Measurements from ENCODE around the gene SCN4B. TPM values are rescaled to one million over a fixed set of nuclear protein-coding genes. Genes with fewer than 3 reads are reported as not detected.

Gene SCN4B
- total and polyA plus RNA-seq, 2 of the 8 experiments (the other 6 are each of a cell fraction or from before 2014, with no cell fraction given) = 2.8 to 4.9 TPM

GRCh38 chr11:118162846-118163245, 10.2 kb upstream of the SCN4B start:
- H4K20me1 ChIP-seq (replicated peaks in 1 of 2; ENCODE audit: control insufficient read depth in 1 of 2, insufficient read depth in 2 of 2, low read length in 2 of 2) = no peaks in the 10 kb centered on the region
- FAIRE-seq (no peak), DNase-seq (ENCODE audit: low read depth in 1 of 2, low spot score in 2 of 2) (no peak)
- H2AFZ ChIP-seq (ENCODE audit: low read length) = no peak overlapping the region
- no peak overlapping the region; the same call in 1 of the 2 replicates for H4K8ac ChIP-seq (ENCODE audit: extremely low read depth, insufficient read depth, low read length)
- no peaks in the 10 kb centered on the region for H3K79me2 ChIP-seq (ENCODE audit: control insufficient read depth in 1 of 2, insufficient read depth in 2 of 2, low read length in 2 of 2)
- no peaks in the 10 kb centered on the region for H3K23me2 ChIP-seq (ENCODE audit: low read depth, low read length)
- H3K4ac ChIP-seq (replicated peaks; ENCODE audit: insufficient read length, low read depth, low read length) = no peak overlapping the region
- H3K27me3 ChIP-seq (replicated peaks in 1 of 4; ENCODE audit: control insufficient read depth in 3 of 4, extremely low read depth in 1 of 4, insufficient read depth in 3 of 4, low read length in 3 of 4) = peaks cover 0 to 44% (median 17%) of the 10 kb centered on the region in 4 experiments; a peak in 6 of 7 replicates
- H2BK15ac ChIP-seq (ENCODE audit: low read length) = no peak overlapping the region
- no peak overlapping the region for H3K4me2 ChIP-seq (ENCODE audit: insufficient read depth in 1 of 2, low read depth in 2 of 2, low read length in 2 of 2)
- no peak overlapping the region for H3K23ac ChIP-seq (ENCODE audit: insufficient read length)
- no peak overlapping the region for H3K4me3 ChIP-seq (ENCODE audit: extremely low read depth in 1 of 4, insufficient read depth in 2 of 4, low read depth in 3 of 4, low read length in 4 of 4)
- peaks cover 0 to 10% (median 6%) of the 10 kb centered on the region in 4 experiments; a peak in 6 of 7 replicates for H3K4me1 ChIP-seq (replicated peaks in 1 of 4; ENCODE audit: control insufficient read depth in 3 of 4, insufficient read depth in 4 of 4, low read length in 3 of 4)
- 86% methylated on average over 3 of the region's 3 CpGs; no CpG with 5 or more reads in 1 of the 2 experiments for WGBS, 2 experiments (ENCODE audit: extremely low coverage in 1 of 2, insufficient coverage in 1 of 2, insufficient read length in 1 of 2, insufficient replicate concordance in 2 of 2, low coverage in 1 of 2, low lambda C conversion rate in 2 of 2, missing lambda C conversion rate in 1 of 2)
- no peak overlapping the region for H4K5ac ChIP-seq (ENCODE audit: insufficient read length, low read depth, low read length)
- no peak overlapping the region for H2BK120ac ChIP-seq (replicated peaks; ENCODE audit: low read depth, low read length)
- H3K9ac ChIP-seq (replicated peaks in 1 of 4; ENCODE audit: extremely low read depth in 1 of 4, low read depth in 3 of 4, low read length in 3 of 4) = no peak overlapping the region
- no peak overlapping the region for H3K18ac ChIP-seq (ENCODE audit: extremely low read depth, low read length)
- H2BK20ac ChIP-seq (ENCODE audit: low read length) = no peak overlapping the region
- POLR2A ChIA-PET (ENCODE audit: partially characterized antibody) = no interaction called here
- no peak overlapping the region for H3K56ac ChIP-seq (replicated peaks; ENCODE audit: insufficient read length, low read depth, low read length)
- no peak overlapping the region for H2BK12ac ChIP-seq (ENCODE audit: low read depth, low read length)
- H3K36me3 ChIP-seq (ENCODE audit: control insufficient read depth in 2 of 4, insufficient read depth in 4 of 4, low read length in 3 of 4) = no peaks in the 10 kb centered on the region
- H4K91ac ChIP-seq (replicated peaks; ENCODE audit: insufficient read length, low read length) = no peak overlapping the region
- CTCF ChIA-PET (ENCODE audit: partially characterized antibody) = interaction anchor here (1.1 to 2.5 kb wide), 3 partner anchors 7 to 22 kb away, joined by 3 to 13 read pairs (median 5); no protein-coding TSS in a partner anchor
- H2AK5ac ChIP-seq (ENCODE audit: low read depth, low read length) = no peak overlapping the region
- H3K9me3 ChIP-seq (ENCODE audit: insufficient read depth in 2 of 2, low read depth in 1 of 2, low read length in 1 of 2) = no peaks in the 10 kb centered on the region
- H3K27ac ChIP-seq (ENCODE audit: low read depth, low read length) = no peak overlapping the region
- H3K14ac ChIP-seq (ENCODE audit: insufficient read length) = no peak overlapping the region
- no peak overlapping the region for H2BK5ac ChIP-seq (ENCODE audit: low read depth, low read length)
- no peaks in the 10 kb centered on the region for H3K79me1 ChIP-seq (ENCODE audit: low read depth, low read length)
- TF ChIP-seq CBX8 (IDR thresholded peaks at IDR 0.05; ENCODE audit: borderline replicate concordance, low read depth, low read length) = no peak
- no peak for TF ChIP-seq NANOG (IDR thresholded peaks at IDR 0.05; ENCODE audit: insufficient read depth, low read depth, low read length, poor library complexity, severe bottlenecking)
- TF ChIP-seq, protein P1, sequence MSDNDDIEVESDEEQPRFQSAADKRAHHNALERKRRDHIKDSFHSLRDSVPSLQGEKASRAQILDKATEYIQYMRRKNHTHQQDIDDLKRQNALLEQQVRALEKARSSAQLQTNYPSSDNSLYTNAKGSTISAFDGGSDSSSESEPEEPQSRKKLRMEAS (IDR thresholded peaks at IDR 0.05) = no peak
- no peak for TF ChIP-seq YY1 (IDR thresholded peaks at IDR 0.05; ENCODE audit: low read depth, low read length)
- TF ChIP-seq, protein P2, sequence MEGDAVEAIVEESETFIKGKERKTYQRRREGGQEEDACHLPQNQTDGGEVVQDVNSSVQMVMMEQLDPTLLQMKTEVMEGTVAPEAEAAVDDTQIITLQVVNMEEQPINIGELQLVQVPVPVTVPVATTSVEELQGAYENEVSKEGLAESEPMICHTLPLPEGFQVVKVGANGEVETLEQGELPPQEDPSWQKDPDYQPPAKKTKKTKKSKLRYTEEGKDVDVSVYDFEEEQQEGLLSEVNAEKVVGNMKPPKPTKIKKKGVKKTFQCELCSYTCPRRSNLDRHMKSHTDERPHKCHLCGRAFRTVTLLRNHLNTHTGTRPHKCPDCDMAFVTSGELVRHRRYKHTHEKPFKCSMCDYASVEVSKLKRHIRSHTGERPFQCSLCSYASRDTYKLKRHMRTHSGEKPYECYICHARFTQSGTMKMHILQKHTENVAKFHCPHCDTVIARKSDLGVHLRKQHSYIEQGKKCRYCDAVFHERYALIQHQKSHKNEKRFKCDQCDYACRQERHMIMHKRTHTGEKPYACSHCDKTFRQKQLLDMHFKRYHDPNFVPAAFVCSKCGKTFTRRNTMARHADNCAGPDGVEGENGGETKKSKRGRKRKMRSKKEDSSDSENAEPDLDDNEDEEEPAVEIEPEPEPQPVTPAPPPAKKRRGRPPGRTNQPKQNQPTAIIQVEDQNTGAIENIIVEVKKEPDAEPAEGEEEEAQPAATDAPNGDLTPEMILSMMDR (IDR thresholded peaks at IDR 0.05; ENCODE audit: control extremely low read depth in 1 of 3, insufficient read depth in 1 of 3, low read depth in 1 of 3, low read length in 3 of 3) = no peak
- no peak for TF ChIP-seq CBX5 (IDR thresholded peaks at IDR 0.05; ENCODE audit: low read depth, low read length)
- TF ChIP-seq FOSL1 (IDR thresholded peaks at IDR 0.05; ENCODE audit: insufficient read depth, low read depth, low read length) = no peak

Data from H1 (cell line).